ENCODE data around the gene AVPR1B.
"Not testable (repeated sequence)": the region's sequence is repeated elsewhere in the genome, so short reads cannot be mapped to it uniquely, and the experiment has no call there.

The AVPR1B gene

GRCh38 chr1:206068314-206068713 lies 48.9 kb downstream of the AVPR1B start:
- no peaks in the 10 kb centered on the region for H3K4me1 ChIP-seq (ENCODE audit: control insufficient read depth in 5 of 5, insufficient read depth in 5 of 5, low read length in 5 of 5)
- no peaks in the 10 kb centered on the region for H3K9me3 ChIP-seq (ENCODE audit: control insufficient read depth in 5 of 5, low read length in 5 of 5)
- peaks cover 0 to 5% (median 3%) of the 10 kb centered on the region in 5 donors for H3K27me3 ChIP-seq (ENCODE audit: control insufficient read depth in 5 of 5, insufficient read depth in 4 of 5, low read length in 5 of 5)
- H3K4me3 ChIP-seq (ENCODE audit: low read depth in 1 of 5, low read length in 5 of 5), result no peak overlapping the region
- H3K36me3 ChIP-seq (ENCODE audit: control insufficient read depth in 5 of 5, insufficient read depth in 5 of 5, low read length in 5 of 5), result no peaks in the 10 kb centered on the region
- no peak overlapping the region for H3K27ac ChIP-seq (ENCODE audit: low read depth, low read length)
- H3K9ac ChIP-seq (ENCODE audit: low read length in 5 of 5), result no peak overlapping the region

GRCh38 chr1:206067486-206068227 lies 49.5 kb downstream of the AVPR1B start:
- H3K9me3 ChIP-seq (ENCODE audit: control insufficient read depth in 5 of 5, low read length in 5 of 5), result peaks cover 0 to 5% (median 0%) of the 10 kb centered on the region in 5 donors
- no peaks in the 10 kb centered on the region for H3K4me1 ChIP-seq (ENCODE audit: control insufficient read depth in 5 of 5, insufficient read depth in 5 of 5, low read length in 5 of 5)
- H3K36me3 ChIP-seq (ENCODE audit: control insufficient read depth in 5 of 5, insufficient read depth in 5 of 5, low read length in 5 of 5), result no peaks in the 10 kb centered on the region
- peaks cover 0 to 5% (median 3%) of the 10 kb centered on the region in 5 donors for H3K27me3 ChIP-seq (ENCODE audit: control insufficient read depth in 5 of 5, insufficient read depth in 4 of 5, low read length in 5 of 5)
- no peak overlapping the region for H3K4me3 ChIP-seq (ENCODE audit: low read depth in 1 of 5, low read length in 5 of 5)
- H3K27ac ChIP-seq (ENCODE audit: low read depth, low read length), result no peak overlapping the region
- H3K9ac ChIP-seq (ENCODE audit: low read length in 5 of 5), result no peak overlapping the region

- Histone ChIP-seq H3K4me1 (ENCODE audit: control insufficient read depth in 5 of 5, insufficient read depth in 5 of 5, low read length in 5 of 5) (no peaks in the 10 kb centered on the region), H3K9me3 (ENCODE audit: control insufficient read depth in 5 of 5, low read length in 5 of 5) (peaks cover 0 to 5% (median 0%) of the 10 kb centered on the region in 5 donors), H3K27me3 (ENCODE audit: control insufficient read depth in 5 of 5, insufficient read depth in 4 of 5, low read length in 5 of 5) (peaks cover 0 to 6% (median 3%) of the 10 kb centered on the region in 5 donors), H3K9ac (ENCODE audit: low read length in 5 of 5) (no peak overlapping the region), H3K27ac (ENCODE audit: low read depth, low read length) (no peak overlapping the region), H3K36me3 (ENCODE audit: control insufficient read depth in 5 of 5, insufficient read depth in 5 of 5, low read length in 5 of 5) (no peaks in the 10 kb centered on the region), H3K4me3 (ENCODE audit: low read depth in 1 of 5, low read length in 5 of 5) (no peak overlapping the region)
These were observed 50.6 kb downstream of the AVPR1B start for GRCh38 chr1:206066479-206067171.

GRCh38 chr1:206065547-206066145 lies 51.5 kb downstream of the AVPR1B start:
- Histone ChIP-seq H3K36me3 (ENCODE audit: control insufficient read depth in 5 of 5, insufficient read depth in 5 of 5, low read length in 5 of 5) (no peaks in the 10 kb centered on the region), H3K27me3 (ENCODE audit: control insufficient read depth in 5 of 5, insufficient read depth in 4 of 5, low read length in 5 of 5) (peaks cover 0 to 6% (median 3%) of the 10 kb centered on the region in 5 donors)

GRCh38 chr1:206064501-206064900 lies 52.7 kb downstream of the AVPR1B start:
- not testable (repeated sequence) for H3K27ac ChIP-seq (ENCODE audit: low read depth, low read length); H3K9ac ChIP-seq (ENCODE audit: low read length in 5 of 5); H3K9me3 ChIP-seq (ENCODE audit: control insufficient read depth in 5 of 5, low read length in 5 of 5); H3K36me3 ChIP-seq (ENCODE audit: control insufficient read depth in 5 of 5, insufficient read depth in 5 of 5, low read length in 5 of 5); H3K4me1 ChIP-seq (ENCODE audit: control insufficient read depth in 5 of 5, insufficient read depth in 5 of 5, low read length in 5 of 5); H3K4me3 ChIP-seq (ENCODE audit: low read depth in 1 of 5, low read length in 5 of 5); H3K27me3 ChIP-seq (ENCODE audit: control insufficient read depth in 5 of 5, insufficient read depth in 4 of 5, low read length in 5 of 5)

More at GRCh38 chr1:206065547-206066145, 51.5 kb downstream of the AVPR1B start:
- Histone ChIP-seq H3K9ac (ENCODE audit: low read length in 5 of 5) (no peak overlapping the region), H3K4me3 (ENCODE audit: low read depth in 1 of 5, low read length in 5 of 5) (no peak overlapping the region), H3K4me1 (ENCODE audit: control insufficient read depth in 5 of 5, insufficient read depth in 5 of 5, low read length in 5 of 5) (no peaks in the 10 kb centered on the region), H3K9me3 (ENCODE audit: control insufficient read depth in 5 of 5, low read length in 5 of 5) (peaks cover 0 to 5% (median 0%) of the 10 kb centered on the region in 5 donors), H3K27ac (ENCODE audit: low read depth, low read length) (no peak overlapping the region)

GRCh38 chr1:206064001-206064400 lies 53.2 kb downstream of the AVPR1B start:
- H3K4me1 ChIP-seq (ENCODE audit: control insufficient read depth in 5 of 5, insufficient read depth in 5 of 5, low read length in 5 of 5); H3K36me3 ChIP-seq (ENCODE audit: control insufficient read depth in 5 of 5, insufficient read depth in 5 of 5, low read length in 5 of 5); H3K27ac ChIP-seq (ENCODE audit: low read depth, low read length); H3K9ac ChIP-seq (ENCODE audit: low read length in 5 of 5); H3K27me3 ChIP-seq (ENCODE audit: control insufficient read depth in 5 of 5, insufficient read depth in 4 of 5, low read length in 5 of 5); H3K4me3 ChIP-seq (ENCODE audit: low read depth in 1 of 5, low read length in 5 of 5); H3K9me3 ChIP-seq (ENCODE audit: control insufficient read depth in 5 of 5, low read length in 5 of 5): not testable (repeated sequence)

- Histone ChIP-seq H3K9ac (ENCODE audit: low read length in 5 of 5) (no peak overlapping the region), H3K4me1 (ENCODE audit: control insufficient read depth in 5 of 5, insufficient read depth in 5 of 5, low read length in 5 of 5) (no peaks in the 10 kb centered on the region), H3K27me3 (ENCODE audit: control insufficient read depth in 5 of 5, insufficient read depth in 4 of 5, low read length in 5 of 5) (peaks cover 0 to 4% (median 0%) of the 10 kb centered on the region in 5 donors), H3K36me3 (ENCODE audit: control insufficient read depth in 5 of 5, insufficient read depth in 5 of 5, low read length in 5 of 5) (no peaks in the 10 kb centered on the region), H3K4me3 (ENCODE audit: low read depth in 1 of 5, low read length in 5 of 5) (no peak overlapping the region), H3K9me3 (ENCODE audit: control insufficient read depth in 5 of 5, low read length in 5 of 5) (peaks cover 0 to 5% (median 0%) of the 10 kb centered on the region in 5 donors), H3K27ac (ENCODE audit: low read depth, low read length) (no peak overlapping the region)
These were observed 54.7 kb downstream of the AVPR1B start for GRCh38 chr1:206062464-206062863.

- Histone ChIP-seq H3K27ac (ENCODE audit: low read depth, low read length) (no peak overlapping the region), H3K4me1 (ENCODE audit: control insufficient read depth in 5 of 5, insufficient read depth in 5 of 5, low read length in 5 of 5) (no peaks in the 10 kb centered on the region), H3K36me3 (ENCODE audit: control insufficient read depth in 5 of 5, insufficient read depth in 5 of 5, low read length in 5 of 5) (no peaks in the 10 kb centered on the region), H3K27me3 (ENCODE audit: control insufficient read depth in 5 of 5, insufficient read depth in 4 of 5, low read length in 5 of 5) (peaks cover 0 to 4% (median 0%) of the 10 kb centered on the region in 5 donors), H3K9ac (ENCODE audit: low read length in 5 of 5) (no peak overlapping the region), H3K9me3 (ENCODE audit: control insufficient read depth in 5 of 5, low read length in 5 of 5) (peaks cover 0 to 5% (median 0%) of the 10 kb centered on the region in 5 donors), H3K4me3 (ENCODE audit: low read depth in 1 of 5, low read length in 5 of 5) (no peak overlapping the region)
These were observed 56.3 kb downstream of the AVPR1B start for GRCh38 chr1:206060844-206061243.

Measured in subcutaneous abdominal adipose tissue (tissue), 5 donors.